K562 (cell line): ENCODE results near the gene SRC. TPM values are rescaled to one million over a fixed set of nuclear protein-coding genes. Genes with fewer than 3 reads are reported as not detected.

ENCODE experiments used
- ATAC-seq: fragments of 200-7000 bp; cut with Tn5 transposase; 3 replicates; pipeline ENCODE4 v1.9.1; 2020; ENCODE audit warnings: moderate library complexity
- BruUV-seq: library from RNA; stranded (reverse); fragments of 400-500 nt; replicated peaks from 2 replicates; lab custom pipeline; 2021; lab: Mats Ljungman, UMichigan
- CTCF ChIA-PET: fragments of 300-600 bp; formaldehyde crosslinking; extraction: SDS; loops from one replicate; lab custom pipeline; 2021; ENCODE audit warnings: low intra/inter-chr PET ratio; lab: Yijun Ruan, JAX
- POLR2A ChIA-PET: fragments of 300-600, 350-650 bp; sonication (Branson Sonifier 250); formaldehyde crosslinking; extraction: SDS; loops from one replicate; lab custom pipeline; 2021; ENCODE audit warnings: antibody characterized with exemption, inconsistent platforms; lab: Yijun Ruan, JAX
- DNase-seq, 4 experiments: peaks; one replicate each; pipeline versions ENCODE4 v3.0.0 to v3.0.0-alpha.2; 2011 to 2018; ENCODE audit warnings: low spot score in 3 of 4, mixed read lengths in 3 of 4; ENCODE audit errors: extremely low read depth in 1 of 4
- FAIRE-seq: peaks from 2 replicates; lab custom pipeline; 2011; peaks lifted over from hg19 to GRCh38; lab: Jason Lieb, UNC
- H2AFZ ChIP-seq: 2 replicates; pipeline ENCODE4 v1.6.0; 2011; ENCODE audit warnings: low read depth, low read length, control low read depth, inconsistent platforms
- H3K27ac ChIP-seq: fragments of 200-600 bp; 3 replicates; pipeline ENCODE4 v1.8.0; 2011; ENCODE audit warnings: low read depth, mild to moderate bottlenecking, control low read depth, inconsistent platforms, low read length, moderate library complexity, mixed read lengths; ENCODE audit errors: extremely low read depth
- H3K27me3 ChIP-seq, 2 experiments: fragments of 300-600 bp in 1 of 2; 2 replicates in 1 of 2; 3 replicates in 1 of 2; pipeline versions ENCODE4 v1.6.0 to v1.8.0; 2011; ENCODE audit warnings: inconsistent platforms in 2 of 2, low read length in 2 of 2, mild to moderate bottlenecking in 1 of 2, mixed read lengths in 1 of 2, moderate library complexity in 1 of 2; ENCODE audit not compliant: control insufficient read depth in 2 of 2, insufficient read depth in 2 of 2
- H3K36me3 ChIP-seq: fragments of 300-600 bp; 3 replicates; pipeline ENCODE4 v1.8.0; 2011; ENCODE audit warnings: mild to moderate bottlenecking, low read length, inconsistent platforms; ENCODE audit not compliant: control insufficient read depth, insufficient read depth
- H3K4me1 ChIP-seq, 2 experiments: fragments of 200-600 bp in 1 of 2; replicated peaks in 1 of 2; 2 replicates in 1 of 2; 3 replicates in 1 of 2; pipeline versions ENCODE4 v1.5.1 to v1.8.0; 2011; ENCODE audit warnings: inconsistent platforms in 2 of 2, low read length in 2 of 2, mild to moderate bottlenecking in 1 of 2, mixed read lengths in 1 of 2, moderate library complexity in 1 of 2; ENCODE audit not compliant: control insufficient read depth in 2 of 2, insufficient read depth in 2 of 2
- H3K4me2 ChIP-seq: 2 replicates; pipeline ENCODE4 v1.6.1; 2011; ENCODE audit warnings: low read length, control low read depth, inconsistent platforms, mixed read lengths; ENCODE audit not compliant: insufficient read depth
- H3K4me3 ChIP-seq: fragments of 200-600 bp; sonication (generic), shearing (Covaris generic); 2 replicates; pipeline ENCODE4 v1.5.1; 2016; ENCODE audit warnings: control low read depth, inconsistent platforms
- H3K79me2 ChIP-seq: fragments of 200-600 bp; 3 replicates; pipeline ENCODE4 v1.8.0; 2011; ENCODE audit warnings: low read length, inconsistent platforms; ENCODE audit not compliant: control insufficient read depth, insufficient read depth
- H3K9ac ChIP-seq, 2 experiments: 2 replicates each; pipeline versions ENCODE4 v1.6.0 to v1.6.1; 2011; ENCODE audit warnings: low read depth in 2 of 2, low read length in 2 of 2, control low read depth in 1 of 2, inconsistent platforms in 1 of 2, mild to moderate bottlenecking in 1 of 2, mixed read lengths in 1 of 2; ENCODE audit not compliant: insufficient read depth in 1 of 2
- H3K9me1 ChIP-seq: one replicate; pipeline ENCODE4 v1.6.0; 2011; ENCODE audit warnings: inconsistent platforms, mild to moderate bottlenecking, low read length, moderate library complexity; ENCODE audit not compliant: control insufficient read depth, insufficient read depth
- H3K9me3 ChIP-seq: replicated peaks from 2 replicates; pipeline ENCODE4 v1.5.1; 2011; ENCODE audit warnings: low read depth, low read length, inconsistent platforms; ENCODE audit not compliant: control insufficient read depth, insufficient read depth
- H4K20me1 ChIP-seq: replicated peaks from 2 replicates; pipeline ENCODE4 v1.6.1; 2011; ENCODE audit warnings: low read length, inconsistent platforms, mixed read lengths; ENCODE audit not compliant: control insufficient read depth, insufficient read depth
- ZFP36 ChIP-seq: fragments of 150-350 bp; IDR thresholded peaks from 2 replicates; pipeline ENCODE4 v1.6.1; 2018; ENCODE audit warnings: low read length, low read depth; ENCODE audit not compliant: partially characterized antibody
- ZNF695 ChIP-seq: fragments of 450-650 bp; formaldehyde crosslinking; IDR thresholded peaks from 2 replicates; pipeline ENCODE4 v1.4.0; 2020; ENCODE audit warnings: mild to moderate bottlenecking, moderate library complexity
- WGBS: fragments of 100-300 bp; shearing (Covaris generic); methylation state at CpG from one replicate; pipeline ENCODE4 v1.1.6; 2016; ENCODE audit warnings: low coverage, mixed read lengths; ENCODE audit not compliant: insufficient coverage; ENCODE audit errors: missing lambda C conversion rate; 5-methylcytosine and 5-hydroxymethylcytosine counted together
- in situ Hi-C: fragments of 300-500 bp; cut with MboI; formaldehyde crosslinking; loops from 4 replicates; pipeline ENCODE4 v1.15.0; 2018; ENCODE audit warnings: inconsistent platforms, mixed read lengths
- intact Hi-C: fragments of 100-400 bp; cut with micrococcal nuclease; formaldehyde crosslinking; loops from 2 replicates; pipeline ENCODE4 v1.14.2; 2022
- polyA plus RNA-seq, 8 experiments: library from polyadenylated mRNA; depleted of rRNA in 4 of 8; stranded (reverse) in 5 of 8; unstranded in 3 of 8; fragments of >200 nt; fragmentation: Nextera tagmentation in 2 of 8; fragmentation: Illumina TruSeq in 1 of 8; extraction: Ambion mirVana in 2 of 8; extraction: Trizol in 1 of 8; gene quantifications; 2 replicates each; pipeline versions ENCODE4 v1.2.1 to v1.2.3, GENCODE V29; 2011 to 2014; ENCODE audit warnings: inconsistent platforms in 1 of 8, missing spikeins in 1 of 8
- total RNA-seq, 7 experiments: library from RNA; depleted of rRNA in 6 of 7; stranded (reverse); fragments of >200 nt in 6 of 7; fragmentation: Illumina TruSeq in 2 of 7; extraction: Trizol in 2 of 7; gene quantifications; 2 replicates each; pipeline versions ENCODE4 v1.2.1 to v1.2.3, GENCODE V29; 2011 to 2021; ENCODE audit warnings: low replicate concordance in 1 of 7
- TF ChIP-seq, protein P1 (sequence below): sonication (generic); formaldehyde crosslinking; IDR thresholded peaks from 2 replicates; pipeline ENCODE4 v1.8.1; 2023; ENCODE audit warnings: mild to moderate bottlenecking, missing genetic modification reagents
- TF ChIP-seq, protein P2 (sequence below), 2 experiments: IDR thresholded peaks in 1 of 2; conservative IDR thresholded peaks in 1 of 2; 2 replicates each; pipeline ENCODE4 v1.6.1; 2016; ENCODE audit warnings: low read depth in 2 of 2, mild to moderate bottlenecking in 1 of 2, missing compliant biosample characterization in 1 of 2, missing genetic modification characterization in 1 of 2, moderate library complexity in 1 of 2

SRC gene
- total and polyA plus RNA-seq, 9 of the 15 experiments (the other 6 are each of a cell fraction or from before 2014, with no cell fraction given): 0.06 to 8.5 (median 3.1) TPM

- Histone ChIP-seq H3K79me2 (no peaks in the 10 kb centered on the region), H3K4me1 (peaks cover 13 to 62% of the 10 kb centered on the region in 2 experiments; a peak in 3 of 5 replicates), H3K27me3 (no peaks in the 10 kb centered on the region), H3K9me1 (no peaks in the 10 kb centered on the region), H3K9ac (peak overlapping the region in 1 of 2 experiments; percentile 86; a peak in 2 of 4 replicates), H2AFZ (no peak overlapping the region), H3K9me3 (no peaks in the 10 kb centered on the region), H3K4me2 (no peak overlapping the region), H3K27ac (no peak overlapping the region), H4K20me1 (0 out of 2 replicates have a peak, but pooled peaks cover 3% of the 10 kb centered on the region), H3K4me3 (no peak overlapping the region), H3K36me3 (no peaks in the 10 kb centered on the region)
- no peak for DNase-seq
- CTCF ChIA-PET: no interaction called here
- no peak for ATAC-seq
- POLR2A ChIA-PET: no interaction called here
- WGBS: 76% methylated on average over 18 of the region's 19 CpGs
- TF ChIP-seq ZFP36 (peak; percentile 17), ZNF695 (CRISPR knock-in tag) (no peak)
- no peak for FAIRE-seq
- no TSS peak for BruUV-seq
- in situ Hi-C loops (no loop called here), intact Hi-C loops (loop anchor here (5.0 kb wide), 1 partner anchor 133 kb away; the partner anchor contains the start of gene BLCAP)
These were observed 48.8 kb downstream of the SRC start for GRCh38 chr20:37394543-37395409.

- peak overlapping the region in 1 of 2 experiments; percentile 86; a peak in 2 of 4 replicates for H3K9ac ChIP-seq
- H3K9me1 ChIP-seq: no peaks in the 10 kb centered on the region
- FAIRE-seq: no peak
- ATAC-seq: no peak
- H3K36me3 ChIP-seq: no peaks in the 10 kb centered on the region
- BruUV-seq: no TSS peak
- no peak overlapping the region for H3K4me3 ChIP-seq
- intact Hi-C loops: no loop called here
- in situ Hi-C loops: no loop called here
- H2AFZ ChIP-seq: no peak overlapping the region
- H3K4me1 ChIP-seq: peaks cover 13 to 62% of the 10 kb centered on the region in 2 experiments; a peak in 3 of 5 replicates
- DNase-seq: no peak
- no peaks in the 10 kb centered on the region for H3K9me3 ChIP-seq
- no peaks in the 10 kb centered on the region for H3K27me3 ChIP-seq
- H3K79me2 ChIP-seq: no peaks in the 10 kb centered on the region
- ChIA-PET CTCF (no interaction called here), POLR2A (no interaction called here)
- no peak overlapping the region for H3K27ac ChIP-seq
- no peak overlapping the region for H3K4me2 ChIP-seq
- 64% methylated on average over 7 of the region's 9 CpGs for WGBS
- 0 out of 2 replicates have a peak, but pooled peaks cover 3% of the 10 kb centered on the region for H4K20me1 ChIP-seq
- TF ChIP-seq, protein P1, sequence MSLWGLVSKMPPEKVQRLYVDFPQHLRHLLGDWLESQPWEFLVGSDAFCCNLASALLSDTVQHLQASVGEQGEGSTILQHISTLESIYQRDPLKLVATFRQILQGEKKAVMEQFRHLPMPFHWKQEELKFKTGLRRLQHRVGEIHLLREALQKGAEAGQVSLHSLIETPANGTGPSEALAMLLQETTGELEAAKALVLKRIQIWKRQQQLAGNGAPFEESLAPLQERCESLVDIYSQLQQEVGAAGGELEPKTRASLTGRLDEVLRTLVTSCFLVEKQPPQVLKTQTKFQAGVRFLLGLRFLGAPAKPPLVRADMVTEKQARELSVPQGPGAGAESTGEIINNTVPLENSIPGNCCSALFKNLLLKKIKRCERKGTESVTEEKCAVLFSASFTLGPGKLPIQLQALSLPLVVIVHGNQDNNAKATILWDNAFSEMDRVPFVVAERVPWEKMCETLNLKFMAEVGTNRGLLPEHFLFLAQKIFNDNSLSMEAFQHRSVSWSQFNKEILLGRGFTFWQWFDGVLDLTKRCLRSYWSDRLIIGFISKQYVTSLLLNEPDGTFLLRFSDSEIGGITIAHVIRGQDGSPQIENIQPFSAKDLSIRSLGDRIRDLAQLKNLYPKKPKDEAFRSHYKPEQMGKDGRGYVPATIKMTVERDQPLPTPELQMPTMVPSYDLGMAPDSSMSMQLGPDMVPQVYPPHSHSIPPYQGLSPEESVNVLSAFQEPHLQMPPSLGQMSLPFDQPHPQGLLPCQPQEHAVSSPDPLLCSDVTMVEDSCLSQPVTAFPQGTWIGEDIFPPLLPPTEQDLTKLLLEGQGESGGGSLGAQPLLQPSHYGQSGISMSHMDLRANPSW (CRISPR knock-in tag): no peak
- TF ChIP-seq, protein P2, sequence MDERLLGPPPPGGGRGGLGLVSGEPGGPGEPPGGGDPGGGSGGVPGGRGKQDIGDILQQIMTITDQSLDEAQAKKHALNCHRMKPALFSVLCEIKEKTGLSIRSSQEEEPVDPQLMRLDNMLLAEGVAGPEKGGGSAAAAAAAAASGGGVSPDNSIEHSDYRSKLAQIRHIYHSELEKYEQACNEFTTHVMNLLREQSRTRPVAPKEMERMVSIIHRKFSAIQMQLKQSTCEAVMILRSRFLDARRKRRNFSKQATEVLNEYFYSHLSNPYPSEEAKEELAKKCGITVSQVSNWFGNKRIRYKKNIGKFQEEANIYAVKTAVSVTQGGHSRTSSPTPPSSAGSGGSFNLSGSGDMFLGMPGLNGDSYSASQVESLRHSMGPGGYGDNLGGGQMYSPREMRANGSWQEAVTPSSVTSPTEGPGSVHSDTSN (CRISPR knock-in tag; IDR thresholded peaks at IDR 0.05; ENCODE audit: low read depth): no peak
- TF ChIP-seq, protein P2 (tag; conservative IDR thresholded peaks at IDR 0.05; ENCODE audit: low read depth): no peak
These were observed 49.5 kb downstream of the SRC start for GRCh38 chr20:37395410-37395797.
